Activated naive CD4-positive, alpha-beta T cell treated with anti-CD3 and anti-CD28 coated beads, Interleukin-2, amount 50 U/mL, for 72 hours (primary cell): ENCODE data around the gene ZNF491. TPM values are rescaled to one million over a fixed set of nuclear protein-coding genes. Genes with fewer than 3 reads are reported as not detected.
"Not testable (repeated sequence)": the region's sequence is repeated elsewhere in the genome, so short reads cannot be mapped to it uniquely, and the experiment has no call there.

Source experiments
- ATAC-seq, 2 donors: fragments of 150-1000 bp; cut with Tn5 transposase; 2 replicates each; pipeline ENCODE4 v1.10.0; 2021; ENCODE audit warnings: mild to moderate bottlenecking in 2 of 2, moderate library complexity in 2 of 2
- DNase-seq, 2 donors: peaks; one replicate each; pipeline ENCODE4 v3.0.0; 2021 to 2022; ENCODE audit warnings: low spot score in 2 of 2
- H3K27ac Mint-ChIP-seq, 2 donors: one replicate each; pipeline ENCODE4 v1.8.0; 2022; ENCODE audit warnings: mild to moderate bottlenecking in 2 of 2, mixed read lengths in 2 of 2
- H3K36me3 Mint-ChIP-seq, 2 donors: one replicate each; pipeline ENCODE4 v1.8.0; 2022; ENCODE audit warnings: mixed read lengths in 2 of 2
- H3K9me3 Mint-ChIP-seq, 2 donors: one replicate each; pipeline ENCODE4 v1.8.0; 2022; ENCODE audit warnings: mixed read lengths in 2 of 2
- total RNA-seq, 2 donors: library from RNA; stranded (reverse); gene quantifications; one replicate each; pipeline ENCODE4 v1.2.3, GENCODE V29; 2022

ZNF491 gene
- total RNA-seq, 2 donors from 2014 or later, result 1.3 to 2.2 TPM

DNA sequence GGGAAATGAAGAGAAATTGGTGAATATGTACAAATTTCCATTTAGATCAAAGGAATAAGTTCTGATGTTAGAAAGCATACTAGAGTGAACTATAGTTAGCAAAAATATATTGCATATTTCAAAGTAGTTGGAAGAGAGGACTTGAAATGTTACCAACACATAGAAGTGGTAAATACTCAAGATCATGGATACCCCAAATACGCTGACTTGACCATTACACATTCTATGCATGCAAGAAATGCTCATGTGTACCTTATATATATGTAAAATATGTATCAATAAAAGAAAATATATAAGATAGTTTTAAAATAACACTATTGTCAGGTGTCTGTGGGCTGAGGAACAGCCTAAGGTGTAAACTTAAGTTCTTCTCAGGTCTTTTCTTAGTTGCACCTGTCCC is 14.6 kb upstream of the ZNF491 start:
- H3K9me3 Mint-ChIP-seq, result peaks cover 41 to 53% of the 10 kb centered on the region in 2 donors

DNA sequence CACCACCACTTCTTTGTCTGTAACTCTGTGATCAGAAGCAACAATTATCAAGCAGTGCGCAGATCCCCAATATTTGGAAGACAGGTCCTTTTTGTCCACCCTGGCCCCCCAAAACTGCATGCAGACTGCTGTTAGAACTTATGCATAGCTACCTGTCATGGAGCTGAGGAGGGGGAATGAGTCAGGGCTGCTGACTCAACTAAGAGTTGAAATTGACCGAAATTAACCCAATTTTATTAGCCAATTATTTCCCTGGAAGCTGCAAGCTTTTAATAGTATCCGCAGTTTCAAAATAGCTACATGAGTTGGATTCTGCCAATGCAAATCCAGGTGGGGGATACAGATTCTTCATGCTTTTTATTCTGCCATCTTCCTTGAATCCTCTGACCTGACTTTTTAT is 14.0 kb upstream of the ZNF491 start:
- Mint-ChIP-seq H3K36me3 (peaks cover 54 to 62% of the 10 kb centered on the region in 2 donors), H3K27ac (no peak overlapping the region), H3K9me3 (peaks cover 41 to 59% of the 10 kb centered on the region in 2 donors)
- ATAC-seq (no peak), DNase-seq (no peak)

More for the DNA sequence above, 14.6 kb upstream of the ZNF491 start:
- DNase-seq (no peak), ATAC-seq (no peak)
- Mint-ChIP-seq H3K36me3 (peaks cover 59 to 66% of the 10 kb centered on the region in 2 donors), H3K27ac (no peak overlapping the region)

DNA sequence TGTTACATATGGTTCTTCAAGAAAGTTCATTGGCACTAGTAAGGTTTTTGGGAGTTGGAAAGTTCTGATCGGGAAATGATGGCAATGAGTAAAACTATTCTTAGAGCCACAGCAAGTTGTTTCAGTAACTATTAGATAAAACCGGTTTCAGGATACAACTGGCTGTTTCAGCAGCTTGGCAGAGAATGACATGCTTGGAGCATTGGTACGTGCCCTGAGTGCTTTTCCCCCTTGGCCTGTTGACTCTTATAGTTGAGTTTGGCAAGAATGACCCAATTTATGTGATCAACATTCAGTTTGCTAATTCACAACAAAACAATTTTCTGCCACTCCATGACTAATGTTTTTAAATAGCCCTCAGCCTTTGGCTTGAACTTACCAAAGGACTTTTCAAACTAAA is 10.8 kb upstream of the ZNF491 start:
- ATAC-seq, result no peak
- Mint-ChIP-seq H3K27ac (no peak overlapping the region), H3K9me3 (peaks cover 35 to 53% of the 10 kb centered on the region in 2 donors), H3K36me3 (peaks cover 32 to 36% of the 10 kb centered on the region in 2 donors)
- DNase-seq, result no peak

DNA sequence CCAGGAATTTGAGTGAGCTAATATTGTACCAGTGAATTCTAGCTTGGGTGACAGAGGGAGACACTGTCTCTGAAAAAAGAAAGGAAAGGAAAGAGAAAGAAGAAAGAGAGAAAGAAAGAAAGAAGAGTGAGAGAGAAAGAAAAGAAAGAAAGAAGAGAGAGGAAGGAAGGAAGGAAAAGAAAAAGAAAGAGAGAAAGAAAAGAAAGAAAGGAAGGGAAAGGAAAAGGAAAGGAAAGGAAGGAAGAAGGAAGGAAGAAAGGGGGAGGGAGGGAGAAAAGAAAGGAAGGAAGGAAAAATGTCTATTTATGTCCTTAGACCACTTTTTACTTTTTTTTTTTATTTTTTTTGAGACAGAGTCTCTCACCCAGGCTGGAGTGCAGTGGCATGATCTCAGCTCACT is 5.4 kb upstream of the ZNF491 start:
- ATAC-seq (no peak), DNase-seq (no peak)
- H3K36me3 Mint-ChIP-seq, result peaks cover 0 to 4% of the 10 kb centered on the region in 2 donors
- H3K9me3 Mint-ChIP-seq, result peaks cover 11 to 18% of the 10 kb centered on the region in 2 donors
- no peak overlapping the region for H3K27ac Mint-ChIP-seq

DNA sequence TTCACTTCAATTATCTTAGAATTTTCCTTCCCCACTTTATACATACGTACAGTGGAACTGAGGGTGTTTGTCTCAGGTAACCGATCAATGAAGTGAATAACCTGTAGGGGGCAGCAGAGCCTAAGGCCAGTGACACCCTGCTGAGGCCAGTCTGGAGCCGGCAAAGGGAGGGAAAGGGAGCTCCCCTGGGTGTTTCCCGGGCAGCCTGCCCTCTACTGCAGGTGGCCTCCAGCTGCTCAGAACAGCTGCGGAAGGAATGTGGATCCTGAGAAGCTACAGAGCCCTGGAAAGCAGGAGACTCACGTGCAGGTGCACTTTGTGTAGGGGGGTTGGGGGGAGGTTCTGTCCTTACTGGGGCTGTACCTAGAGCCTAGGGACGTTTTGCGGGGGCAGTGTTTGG is 832 bp upstream of the ZNF491 start:
- DNase-seq, result peak; percentile 81 to 87
- H3K36me3 Mint-ChIP-seq, result peaks cover 3 to 5% of the 10 kb centered on the region in 2 donors
- peaks cover 0 to 4% of the 10 kb centered on the region in 2 donors for H3K9me3 Mint-ChIP-seq
- peak overlapping the region in 1 of 2 donors; percentile 52 for H3K27ac Mint-ChIP-seq
- peak; percentile 72 to 76 for ATAC-seq

DNA sequence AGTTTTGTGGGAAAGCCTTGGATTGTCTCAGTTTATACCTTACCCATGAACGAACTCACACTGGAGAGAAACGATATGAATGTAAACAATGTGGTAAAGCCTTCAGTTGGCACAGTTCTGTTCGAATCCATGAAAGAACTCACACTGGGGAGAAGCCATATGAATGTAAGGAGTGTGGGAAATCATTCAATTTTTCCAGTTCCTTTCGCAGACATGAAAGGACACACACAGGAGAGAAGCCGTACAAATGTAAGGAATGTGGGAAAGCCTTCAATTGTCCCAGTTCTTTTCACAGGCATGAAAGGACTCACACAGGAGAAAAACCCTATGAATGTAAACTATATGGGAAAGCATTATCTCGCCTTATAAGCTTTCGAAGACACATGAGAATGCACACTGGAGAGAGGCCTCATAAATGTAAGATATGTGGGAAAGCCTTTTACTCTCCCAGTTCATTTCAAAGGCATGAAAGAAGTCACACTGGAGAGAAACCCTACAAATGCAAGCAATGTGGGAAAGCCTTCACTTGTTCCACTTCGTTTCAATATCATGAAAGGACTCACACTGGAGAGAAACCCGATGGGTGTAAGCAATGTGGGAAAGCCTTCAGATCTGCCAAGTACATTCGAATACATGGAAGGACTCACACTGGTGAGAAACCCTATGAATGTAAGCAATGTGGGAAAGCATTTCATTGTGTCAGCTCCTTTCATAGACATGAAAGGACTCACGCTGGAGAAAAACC is 8.2 kb downstream of the ZNF491 start:
- Mint-ChIP-seq H3K9me3 (peaks cover 25 to 38% of the 10 kb centered on the region in 2 donors), H3K27ac (no peak overlapping the region), H3K36me3 (peaks cover 38 to 59% of the 10 kb centered on the region in 2 donors)
- DNase-seq (no peak), ATAC-seq (no peak)

DNA sequence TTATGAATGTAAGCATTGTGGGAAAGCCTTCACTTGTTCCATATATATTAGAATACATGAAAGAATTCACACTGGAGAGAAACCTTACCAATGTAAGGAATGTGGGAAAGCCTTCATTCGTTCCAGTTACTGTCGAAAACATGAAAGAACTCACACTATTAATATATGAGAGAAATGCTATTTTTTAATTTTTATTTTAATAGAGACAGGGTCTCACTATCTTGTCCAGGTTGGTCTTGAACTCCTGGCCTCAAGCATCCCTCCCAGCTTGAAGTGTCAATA is 8.7 kb downstream of the ZNF491 start:
- no peak overlapping the region for H3K27ac Mint-ChIP-seq
- ATAC-seq, result no peak
- peaks cover 25 to 38% of the 10 kb centered on the region in 2 donors for H3K9me3 Mint-ChIP-seq

DNA sequence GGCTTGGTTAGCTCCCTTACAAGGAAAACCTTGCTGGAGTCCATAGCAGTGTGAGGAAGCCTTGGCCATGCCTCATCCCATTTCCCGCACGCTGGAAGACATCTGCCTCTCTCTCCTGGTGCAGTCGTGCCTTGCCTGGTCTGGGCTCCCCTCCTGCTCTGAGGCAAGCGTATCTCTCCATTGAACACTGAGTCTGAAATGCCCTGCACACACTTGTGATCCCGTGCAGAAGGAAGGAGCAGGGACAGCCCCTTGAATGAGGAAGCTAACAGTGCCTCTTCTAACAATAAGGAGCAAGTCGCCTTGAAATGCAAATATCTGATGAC is 15.3 kb downstream of the ZNF491 start:
- ATAC-seq (peak; percentile 39 to 50), DNase-seq (no peak)
- peaks cover 14 to 49% of the 10 kb centered on the region in 2 donors for H3K36me3 Mint-ChIP-seq
- peaks cover 0 to 13% of the 10 kb centered on the region in 2 donors for H3K9me3 Mint-ChIP-seq
- peak overlapping the region in 1 of 2 donors; percentile 80 for H3K27ac Mint-ChIP-seq

More for the DNA sequence above, 8.7 kb downstream of the ZNF491 start:
- peaks cover 38 to 59% of the 10 kb centered on the region in 2 donors for H3K36me3 Mint-ChIP-seq
- no peak for DNase-seq

DNA sequence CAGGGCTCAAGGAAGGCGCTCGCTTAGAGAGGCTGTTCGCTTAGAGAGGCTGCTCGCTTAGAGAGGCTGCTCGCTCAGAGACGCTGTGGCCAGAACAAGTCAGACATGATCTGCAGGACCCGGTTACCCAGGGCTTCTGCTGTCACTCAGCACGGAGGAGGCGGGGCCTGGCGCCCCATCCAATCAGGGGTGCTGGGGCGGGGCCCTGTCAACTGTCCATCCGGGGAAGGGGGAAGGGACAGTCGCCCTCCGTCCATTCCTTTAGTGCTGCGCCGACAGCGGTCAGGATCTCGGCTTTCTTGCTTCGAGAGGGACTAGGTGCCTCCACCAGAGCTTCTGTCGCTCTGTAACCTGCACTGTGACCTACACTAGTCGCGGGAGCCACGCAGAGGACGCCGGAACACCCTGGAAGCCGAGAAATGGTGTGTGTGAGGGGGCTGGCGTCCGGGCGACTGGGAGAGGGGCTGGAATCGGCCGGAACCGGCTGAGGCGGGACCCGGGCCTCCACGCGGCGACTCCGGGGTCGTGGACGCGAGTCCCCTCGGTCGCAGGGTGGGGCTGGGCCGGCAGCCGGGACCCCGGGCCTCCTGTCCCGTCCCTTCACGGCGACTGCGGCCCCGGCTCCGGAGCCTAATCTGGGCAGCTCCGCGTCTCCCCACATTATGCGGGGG is 15.8 kb downstream of the ZNF491 start, which contains the start of gene ZNF440:
Gene ZNF440 (plus strand): TSS at position 245 of the 671 bp plus-strand sequence. CDS start 175 bp downstream, at position 420.
- Mint-ChIP-seq H3K36me3 (peaks cover 9 to 49% of the 10 kb centered on the region in 2 donors), H3K27ac (peak within 1 kb of the TSS; percentile 77 to 80), H3K9me3 (peaks cover 0 to 9% of the 10 kb centered on the region in 2 donors)
- ATAC-seq, result peak; percentile 99 to 100
- peak; percentile 89 to 92 for DNase-seq

DNA sequence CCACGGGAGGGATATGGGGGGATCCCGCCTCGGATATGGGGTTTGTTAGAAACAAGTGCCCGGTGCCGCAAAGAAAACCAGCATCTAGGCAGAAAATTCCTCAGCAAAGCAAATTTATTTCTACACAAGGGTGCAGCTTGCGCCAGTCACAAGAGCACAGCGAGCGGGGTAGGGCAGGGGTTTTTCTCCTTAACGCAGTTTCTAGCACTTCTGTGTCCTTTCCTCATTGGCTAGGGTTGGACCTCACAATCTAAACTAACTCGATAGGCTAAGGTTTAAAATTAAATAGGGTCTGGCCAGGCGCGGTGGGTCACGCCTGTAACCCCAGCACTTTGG is 16.3 kb downstream of the ZNF491 start:
- H3K27ac Mint-ChIP-seq, result peak overlapping the region; percentile 77 to 80

DNA sequence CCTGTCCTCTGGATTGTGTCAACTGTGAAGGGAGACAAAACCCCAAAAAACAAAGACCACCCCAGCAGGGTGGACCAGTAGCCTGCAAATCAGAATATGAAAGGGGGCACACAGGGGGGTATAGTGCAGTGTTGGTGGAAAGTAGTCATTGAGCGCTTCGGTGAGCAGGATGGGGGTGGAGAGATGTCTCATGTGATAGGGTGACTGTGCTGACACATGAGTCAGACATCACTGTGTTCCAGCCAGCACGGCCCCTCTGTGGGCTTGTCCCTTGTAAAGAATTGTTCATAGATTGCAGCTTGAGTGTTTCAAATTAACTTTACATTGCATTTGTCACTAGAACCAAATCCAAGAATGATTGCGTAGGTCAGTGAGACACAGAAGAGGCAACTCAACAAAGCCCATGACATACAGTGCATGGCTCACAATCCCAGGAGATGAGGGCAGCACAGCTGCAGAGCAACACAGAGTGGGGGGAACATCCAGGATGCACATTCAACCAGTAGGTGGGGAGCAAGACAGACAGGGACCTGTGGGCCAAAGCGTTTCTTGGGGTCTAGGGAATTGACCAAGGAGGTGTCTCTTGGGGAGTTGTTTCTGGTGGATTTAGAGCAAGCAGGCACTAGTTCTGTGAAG is 23.3 kb downstream of the ZNF491 start:
- ATAC-seq (peak in 1 of 2 donors; percentile 83), DNase-seq (no peak)
- Mint-ChIP-seq H3K9me3 (peaks cover 13 to 19% of the 10 kb centered on the region in 2 donors), H3K27ac (no peak overlapping the region), H3K36me3 (peaks cover 27 to 70% of the 10 kb centered on the region in 2 donors)

More for the DNA sequence above, 16.3 kb downstream of the ZNF491 start:
- ATAC-seq (no peak), DNase-seq (no peak)
- Mint-ChIP-seq H3K36me3 (peaks cover 9 to 49% of the 10 kb centered on the region in 2 donors), H3K9me3 (peaks cover 0 to 9% of the 10 kb centered on the region in 2 donors)

DNA sequence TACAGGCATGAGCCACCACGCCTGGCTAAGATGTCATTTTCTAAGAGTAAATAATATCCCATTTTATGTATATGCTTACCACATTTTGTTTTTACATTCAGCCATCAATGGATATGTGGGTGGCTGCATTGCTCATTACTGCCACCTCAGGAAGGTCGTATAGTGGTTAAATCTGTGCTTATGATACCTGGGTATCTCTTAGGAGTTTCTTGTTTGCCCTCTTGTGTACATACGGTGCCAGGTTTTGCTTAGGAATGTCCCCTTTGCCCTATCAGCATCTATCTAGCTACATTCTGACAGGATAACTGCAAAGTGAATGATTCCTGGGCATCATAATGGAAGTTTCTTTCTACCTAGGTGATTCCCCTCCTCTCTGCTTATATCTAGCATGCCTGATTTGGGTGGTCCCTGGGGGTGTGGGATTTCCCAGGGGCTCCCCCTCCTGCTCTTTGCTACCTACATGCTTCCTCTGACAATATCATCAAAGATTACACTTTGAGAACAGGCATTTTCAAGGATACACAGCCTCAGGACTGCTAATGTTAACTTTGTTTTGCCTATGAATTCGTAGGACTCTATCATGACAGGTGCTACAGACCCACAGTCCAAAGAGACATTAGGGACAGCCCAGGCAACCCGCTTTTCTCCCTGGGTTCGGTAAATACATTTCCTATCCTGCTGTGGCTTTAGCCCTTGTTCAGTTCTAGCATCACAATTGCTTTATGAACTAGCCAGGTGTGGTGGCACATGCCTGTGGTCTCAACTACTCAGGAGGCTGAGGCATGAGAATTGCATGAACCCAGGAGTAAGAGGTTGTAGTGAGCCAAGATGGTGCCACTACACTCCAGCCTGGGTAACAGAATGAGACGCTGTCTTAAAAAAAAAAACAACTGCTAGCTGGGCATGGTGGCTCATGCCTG is 30.9 kb downstream of the ZNF491 start:
- not testable (repeated sequence) for H3K27ac Mint-ChIP-seq, DNase-seq, ATAC-seq
- H3K36me3 Mint-ChIP-seq, result peaks cover 62 to 96% of the 10 kb centered on the region in 2 donors
- peaks cover 35 to 43% of the 10 kb centered on the region in 2 donors for H3K9me3 Mint-ChIP-seq

DNA sequence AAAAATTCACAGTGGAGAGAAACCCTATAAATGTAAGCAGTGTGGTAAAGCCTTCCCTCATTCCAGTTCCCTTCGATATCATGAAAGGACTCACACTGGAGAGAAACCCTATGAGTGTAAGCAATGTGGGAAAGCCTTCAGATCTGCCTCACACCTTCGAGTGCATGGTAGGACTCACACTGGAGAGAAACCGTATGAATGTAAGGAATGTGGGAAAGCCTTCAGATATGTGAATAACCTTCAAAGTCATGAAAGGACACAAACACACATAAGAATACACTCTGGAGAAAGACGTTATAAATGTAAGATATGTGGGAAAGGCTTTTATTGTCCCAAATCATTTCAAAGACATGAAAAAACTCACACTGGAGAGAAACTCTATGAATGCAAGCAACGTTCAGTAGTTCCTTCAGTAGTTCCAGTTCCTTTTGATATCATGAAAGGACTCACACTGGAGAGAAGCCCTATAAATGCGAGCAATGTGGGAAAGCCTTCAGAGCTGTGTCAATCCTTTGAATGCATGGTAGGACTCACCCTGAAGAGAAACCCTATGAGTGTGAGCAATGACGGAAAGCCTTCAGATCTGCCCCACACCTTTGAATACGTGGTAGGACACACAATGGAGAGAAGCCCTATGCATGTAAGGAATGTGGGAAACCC is 34.1 kb downstream of the ZNF491 start:
- Mint-ChIP-seq H3K27ac (no peak overlapping the region), H3K9me3 (peaks cover 37 to 40% of the 10 kb centered on the region in 2 donors), H3K36me3 (peaks cover 68 to 74% of the 10 kb centered on the region in 2 donors)
- ATAC-seq, result no peak
- no peak for DNase-seq

DNA sequence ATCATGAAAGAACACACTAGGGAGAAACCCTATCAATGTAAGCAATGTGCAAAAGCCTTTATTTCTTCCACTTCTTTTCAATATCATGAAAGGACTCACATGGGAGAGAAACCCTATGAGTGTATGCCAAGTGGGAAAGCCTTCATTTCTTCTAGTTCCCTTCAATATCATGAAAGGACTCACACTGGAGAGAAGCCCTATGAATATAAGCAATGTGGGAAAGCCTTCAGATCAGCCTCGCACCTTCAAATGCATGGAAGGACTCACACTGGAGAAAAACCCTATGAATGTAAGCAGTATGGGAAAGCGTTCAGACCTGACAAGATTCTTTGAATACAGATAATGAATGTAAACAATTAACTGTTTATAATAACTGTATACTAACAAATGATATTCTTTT is 35.2 kb downstream of the ZNF491 start:
- ATAC-seq, result no peak
- Mint-ChIP-seq H3K36me3 (peaks cover 58 to 63% of the 10 kb centered on the region in 2 donors), H3K27ac (no peak overlapping the region), H3K9me3 (peaks cover 31 to 37% of the 10 kb centered on the region in 2 donors)
- no peak for DNase-seq

DNA sequence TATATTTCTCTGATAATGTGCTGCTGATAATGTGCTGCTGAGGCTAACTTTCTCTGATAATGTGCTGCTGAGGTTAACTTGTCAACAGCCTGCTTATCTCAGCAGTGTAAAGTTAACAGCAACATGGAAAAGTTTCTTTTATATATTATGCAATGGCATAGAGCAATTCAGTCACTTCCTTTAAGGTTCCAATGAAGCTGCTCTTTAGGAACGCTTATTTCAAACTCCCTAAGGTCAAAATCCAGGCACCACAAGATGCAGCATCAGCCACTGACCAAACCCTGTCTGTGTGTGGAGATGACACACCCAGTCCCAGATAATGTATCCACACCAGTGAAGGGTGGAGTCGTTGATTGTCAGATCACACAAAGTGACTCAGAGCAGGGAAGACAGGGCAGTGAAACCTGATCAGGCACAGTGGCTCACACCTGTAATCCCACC is 37.3 kb downstream of the ZNF491 start:
- not testable (repeated sequence) for H3K27ac Mint-ChIP-seq, ATAC-seq, DNase-seq
- peaks cover 22 to 36% of the 10 kb centered on the region in 2 donors for H3K9me3 Mint-ChIP-seq
- H3K36me3 Mint-ChIP-seq, result peaks cover 43 to 51% of the 10 kb centered on the region in 2 donors

DNA sequence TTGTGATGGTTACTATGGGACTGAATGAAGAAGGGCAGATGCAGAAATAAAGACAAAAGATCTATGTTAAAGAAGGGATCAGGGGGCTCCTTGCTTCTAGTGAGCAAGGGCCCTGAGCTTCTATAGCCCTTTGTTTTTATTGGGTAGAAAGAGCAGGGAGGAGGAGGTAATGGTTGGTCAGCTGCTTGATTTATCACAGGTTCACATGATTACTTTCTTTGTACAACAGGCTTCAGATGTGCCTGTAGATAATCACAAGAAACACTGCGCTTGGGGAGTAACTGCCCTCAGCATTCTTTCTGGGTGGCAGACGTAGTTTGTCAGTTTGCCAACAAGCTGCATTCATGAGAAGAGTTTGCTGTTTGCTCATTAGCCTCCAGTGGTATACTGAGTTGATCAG is 45.4 kb downstream of the ZNF491 start:
- H3K27ac Mint-ChIP-seq, result no peak overlapping the region
- peaks cover 0 to 48% of the 10 kb centered on the region in 2 donors for H3K36me3 Mint-ChIP-seq
- DNase-seq (no peak), ATAC-seq (no peak)
- H3K9me3 Mint-ChIP-seq, result peaks cover 0 to 26% of the 10 kb centered on the region in 2 donors
